Common myeloid progenitor, CD34-positive (primary cell): ENCODE results near the gene P4HB.

ENCODE experiments used
- CTCF ChIA-PET: fragments of 350-600 bp; sonication (Branson Sonifier 250); formaldehyde crosslinking; loops from one replicate; lab custom pipeline; 2021; ENCODE audit warnings: antibody characterized with exemption; lab: Charles Lee
- POLR2A ChIA-PET: fragments of 350-600 bp; sonication (Branson Sonifier 250); formaldehyde crosslinking; loops from one replicate; lab custom pipeline; 2021; ENCODE audit warnings: antibody characterized with exemption; lab: Charles Lee
- DNase-seq, 3 donors: peaks; one replicate each; pipeline versions ENCODE4 v3.0.0 to v3.0.0-alpha.2; 2013
- H3K27ac ChIP-seq, 2 experiments: 1 replicate in 1 of 2; 2 replicates in 1 of 2; pipeline ENCODE4 v1.7.0; 2013; ENCODE audit warnings: inconsistent platforms in 2 of 2, low read length in 2 of 2, mild to moderate bottlenecking in 2 of 2, low read depth in 1 of 2, moderate library complexity in 1 of 2; ENCODE audit not compliant: severe bottlenecking in 2 of 2, insufficient read depth in 1 of 2, poor library complexity in 1 of 2
- H3K27me3 ChIP-seq, 5 experiments: replicated peaks in 2 of 5; 1 replicate in 3 of 5; 2 replicates in 2 of 5; pipeline versions ENCODE4 v1.6.1 to v1.7.0; 2013; ENCODE audit warnings: low read length in 4 of 5, mild to moderate bottlenecking in 2 of 5, moderate library complexity in 2 of 5, inconsistent platforms in 1 of 5; ENCODE audit not compliant: insufficient read depth in 5 of 5, control insufficient read depth in 4 of 5
- H3K36me3 ChIP-seq, 4 experiments: 1 replicate in 2 of 4; 2 replicates in 2 of 4; pipeline versions ENCODE4 v1.6.1 to v1.7.0; 2013; ENCODE audit warnings: low read length in 3 of 4, control low read depth in 1 of 4, mild to moderate bottlenecking in 1 of 4; ENCODE audit not compliant: control insufficient read depth in 4 of 4, insufficient read depth in 4 of 4
- H3K4me1 ChIP-seq, 4 experiments: 1 replicate in 3 of 4; 2 replicates in 1 of 4; pipeline versions ENCODE4 v1.6.1 to v1.7.1; 2013; ENCODE audit warnings: low read length in 3 of 4, mild to moderate bottlenecking in 3 of 4, control low read depth in 1 of 4, inconsistent platforms in 1 of 4, moderate library complexity in 1 of 4; ENCODE audit not compliant: control insufficient read depth in 4 of 4, insufficient read depth in 4 of 4; ENCODE audit errors: control extremely low read depth in 1 of 4
- H3K4me3 ChIP-seq, 7 experiments: 1 replicate in 4 of 7; 2 replicates in 3 of 7; pipeline versions ENCODE4 v1.5.1 to v1.7.0; 2013; ENCODE audit warnings: mild to moderate bottlenecking in 7 of 7, low read length in 6 of 7, moderate library complexity in 6 of 7, inconsistent platforms in 2 of 7, low read depth in 2 of 7, control low read depth in 1 of 7; ENCODE audit not compliant: insufficient read depth in 4 of 7, control insufficient read depth in 1 of 7; ENCODE audit errors: extremely low read depth in 1 of 7
- H3K9me3 ChIP-seq, 5 experiments: 1 replicate in 4 of 5; 2 replicates in 1 of 5; pipeline versions ENCODE4 v1.6.1 to v1.7.1; 2013; ENCODE audit warnings: low read length in 4 of 5, mild to moderate bottlenecking in 2 of 5, inconsistent platforms in 1 of 5, low read depth in 1 of 5, moderate library complexity in 1 of 5; ENCODE audit not compliant: control insufficient read depth in 4 of 5, insufficient read depth in 2 of 5; ENCODE audit errors: control extremely low read depth in 1 of 5
- WGBS: methylation state at CpG from one replicate; pipeline ENCODE4 v1.1.5; 2013; ENCODE audit not compliant: insufficient coverage; 5-methylcytosine and 5-hydroxymethylcytosine counted together

Gene P4HB

DNA sequence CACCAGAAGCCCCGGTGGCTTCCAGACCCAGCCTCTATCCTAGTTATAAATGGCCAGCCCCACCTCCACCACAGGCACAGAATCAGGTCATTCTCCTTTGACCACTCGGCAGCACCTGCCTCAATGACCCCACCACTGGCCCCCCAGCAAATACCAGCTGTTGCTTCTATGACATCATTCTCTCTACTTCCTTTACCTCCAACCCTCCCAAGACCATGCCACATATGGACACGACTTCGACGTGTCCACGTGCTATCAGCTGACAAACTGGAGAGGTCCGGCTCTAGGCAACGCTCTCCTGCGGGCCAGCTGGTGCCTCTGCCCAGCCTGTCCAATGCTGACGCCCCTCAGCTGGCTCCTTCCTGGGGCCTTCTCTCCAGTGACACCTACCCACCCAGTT is 25.1 kb upstream of the P4HB start:
- DNase-seq: no peak
- H3K4me3 ChIP-seq: no peak overlapping the region
- POLR2A ChIA-PET: no interaction called here
- WGBS: 93% methylated on average over 10 of the region's 10 CpGs
- H3K36me3 ChIP-seq: peaks cover 10 to 75% (median 61%) of the 10 kb centered on the region in 4 experiments
- no peaks in the 10 kb centered on the region for H3K27me3 ChIP-seq
- peaks cover 7 to 11% (median 10%) of the 10 kb centered on the region in 4 experiments for H3K4me1 ChIP-seq
- H3K9me3 ChIP-seq: no peaks in the 10 kb centered on the region
- H3K27ac ChIP-seq: no peak overlapping the region
- CTCF ChIA-PET: interaction anchor here (1.1 to 1.6 kb wide), 3 partner anchors 13 to 41 kb away, joined by 3 to 7 read pairs (median 5); no protein-coding TSS in a partner anchor

DNA sequence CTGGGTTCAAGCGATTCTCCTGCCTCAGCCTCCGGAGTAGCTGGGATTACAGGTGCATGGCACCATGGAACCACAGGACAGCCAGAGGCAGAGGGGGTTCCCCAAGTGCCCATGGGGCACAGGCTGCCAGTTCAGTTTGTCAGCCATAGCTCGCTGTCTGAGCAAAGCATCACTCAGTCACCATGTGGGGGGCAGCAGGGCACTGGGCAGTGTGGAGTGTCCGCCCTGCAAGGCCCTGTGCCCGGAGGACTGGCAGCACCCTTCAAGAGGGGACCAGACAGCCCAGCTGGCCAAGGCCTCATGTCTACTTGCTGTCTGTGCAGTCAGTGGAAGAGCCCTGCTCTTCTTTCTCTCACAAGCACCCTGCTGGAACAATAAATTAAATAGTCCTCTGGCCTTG is 24.6 kb upstream of the P4HB start:
- ChIA-PET POLR2A (no interaction called here), CTCF (interaction anchor here (1.1 to 1.6 kb wide), 3 partner anchors 12 to 41 kb away, joined by 3 to 7 read pairs (median 5); no protein-coding TSS in a partner anchor)
- Histone ChIP-seq H3K27me3 (no peaks in the 10 kb centered on the region), H3K4me3 (no peak overlapping the region), H3K36me3 (peaks cover 11 to 73% (median 61%) of the 10 kb centered on the region in 4 experiments), H3K9me3 (no peaks in the 10 kb centered on the region), H3K27ac (no peak overlapping the region), H3K4me1 (peaks cover 2 to 6% (median 5%) of the 10 kb centered on the region in 4 experiments)
- 98% methylated on average over 4 of the region's 5 CpGs for WGBS
- no peak for DNase-seq

DNA sequence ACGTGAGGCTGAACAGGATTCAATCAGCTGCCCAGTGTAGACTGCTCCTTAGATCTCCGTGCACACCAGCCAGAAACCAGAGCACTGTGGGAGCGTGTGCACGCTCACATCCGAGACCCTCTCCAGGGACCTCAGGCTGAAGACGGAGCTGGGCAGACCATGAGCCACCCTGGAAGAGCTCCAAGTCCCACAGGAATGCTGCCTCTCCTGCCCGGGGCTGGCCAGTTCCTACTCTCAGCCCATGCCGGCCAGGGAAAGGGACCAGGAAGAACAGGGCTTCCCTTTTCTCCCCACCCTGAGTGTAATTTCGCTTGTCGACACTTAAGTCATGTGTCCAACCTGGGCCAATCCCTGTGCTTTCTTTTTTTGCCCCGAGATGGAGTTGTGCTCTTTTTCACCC is 24.2 kb upstream of the P4HB start:
- no peak overlapping the region for H3K4me3 ChIP-seq
- 85% methylated on average over 11 of the region's 11 CpGs for WGBS
- ChIA-PET POLR2A (no interaction called here), CTCF (interaction anchor here (1.4 to 1.6 kb wide), 2 partner anchors 12 to 15 kb away, joined by 5 to 7 read pairs; no protein-coding TSS in a partner anchor)
- DNase-seq: no peak
- peaks cover 11 to 73% (median 61%) of the 10 kb centered on the region in 4 experiments for H3K36me3 ChIP-seq
- peaks cover 0 to 1% (median under 1%) of the 10 kb centered on the region in 4 experiments for H3K4me1 ChIP-seq
- H3K27ac ChIP-seq: no peak overlapping the region
- H3K9me3 ChIP-seq: no peaks in the 10 kb centered on the region
- no peaks in the 10 kb centered on the region for H3K27me3 ChIP-seq

DNA sequence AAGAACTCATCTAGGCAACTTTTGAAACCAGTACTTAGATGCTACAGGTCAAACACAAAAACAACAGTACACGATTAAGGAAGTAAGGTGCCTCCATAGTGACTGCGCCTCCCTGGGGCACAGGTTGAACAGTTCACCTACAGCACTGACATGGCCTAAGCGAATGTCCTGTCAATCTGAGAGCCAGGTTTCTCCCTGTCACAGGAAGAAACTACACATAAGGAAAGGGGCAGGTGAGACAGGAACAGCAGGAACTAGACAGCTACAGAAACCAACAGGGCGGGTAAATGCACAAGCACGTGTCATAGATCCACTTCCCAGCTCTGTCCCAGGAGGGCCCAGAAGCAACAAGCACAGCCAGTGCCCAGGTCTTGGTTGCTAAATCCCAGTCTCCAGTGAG is 18.8 kb upstream of the P4HB start:
- CTCF ChIA-PET: interaction anchor here (0.9 to 2.9 kb wide), 2 partner anchors 9 to 13 kb away, joined by 3 to 20 read pairs; partner anchors contain the start of gene ARHGDIA
- H3K4me1 ChIP-seq: no peaks in the 10 kb centered on the region
- H3K9me3 ChIP-seq: no peaks in the 10 kb centered on the region
- H3K27me3 ChIP-seq: no peaks in the 10 kb centered on the region
- H3K27ac ChIP-seq: no peak overlapping the region
- WGBS: 97% methylated on average over 4 of the region's 5 CpGs
- no peak for DNase-seq
- H3K36me3 ChIP-seq: peaks cover 6 to 35% (median 25%) of the 10 kb centered on the region in 4 experiments
- POLR2A ChIA-PET: interaction anchor here (1.2 to 1.4 kb wide), 2 partner anchors 10 to 13 kb away, joined by 4 to 5 read pairs; partner anchors contain the start of genes ALYREF and ANAPC11
- no peak overlapping the region for H3K4me3 ChIP-seq

DNA sequence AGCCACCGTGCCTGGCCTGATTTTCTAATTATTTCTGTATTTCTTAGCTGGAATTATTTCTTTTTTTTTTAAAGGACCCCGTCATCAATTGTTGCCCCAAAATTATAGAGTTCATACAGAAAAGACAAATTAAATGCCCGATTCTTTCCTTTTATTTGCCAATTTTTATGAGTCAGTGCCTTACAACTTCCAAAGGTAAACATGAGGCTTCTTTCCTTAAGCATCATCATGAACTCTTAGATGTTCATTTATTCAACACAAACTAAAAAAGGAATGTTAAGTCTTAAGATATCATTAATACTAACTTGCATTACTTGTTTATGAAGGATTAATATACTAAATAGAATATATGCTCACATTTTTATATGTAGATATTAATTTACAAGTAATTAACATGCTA is 18.0 kb upstream of the P4HB start:
- no peak for DNase-seq
- H3K36me3 ChIP-seq: peaks cover 6 to 32% (median 21%) of the 10 kb centered on the region in 4 experiments
- no peak overlapping the region for H3K27ac ChIP-seq
- H3K9me3 ChIP-seq: no peaks in the 10 kb centered on the region
- H3K27me3 ChIP-seq: no peaks in the 10 kb centered on the region
- POLR2A ChIA-PET: interaction anchor here (0.6 kb wide), 1 partner anchor 18 kb away, joined by 3 read pairs; no protein-coding TSS in a partner anchor
- CTCF ChIA-PET: no interaction called here
- WGBS: 94% methylated on average over 2 of the region's 3 CpGs
- H3K4me1 ChIP-seq: peaks cover 0 to 1% (median 0%) of the 10 kb centered on the region in 4 experiments
- no peak overlapping the region for H3K4me3 ChIP-seq

DNA sequence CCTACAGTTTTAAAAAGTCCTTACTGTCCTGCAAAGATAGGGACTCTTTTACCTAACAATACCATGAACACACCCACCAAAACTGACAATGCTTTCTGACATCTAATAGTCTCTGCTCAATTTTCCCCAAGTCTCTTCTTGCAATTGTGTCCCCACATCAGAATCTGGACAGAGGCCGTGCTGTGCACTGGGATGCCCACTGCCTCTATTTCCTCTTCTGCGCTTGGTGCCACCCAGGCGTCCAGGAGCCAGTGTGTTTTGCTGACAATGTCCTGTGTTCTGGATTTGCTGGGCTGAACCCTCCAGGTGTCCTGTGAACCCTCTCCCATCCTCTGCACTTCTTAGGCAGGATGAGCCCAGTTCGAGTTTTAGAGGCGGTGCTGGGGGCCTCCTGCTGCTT is 17.2 kb upstream of the P4HB start:
- ChIA-PET CTCF (interaction anchor here (1.0 kb wide), 1 partner anchor 9 kb away, joined by 3 read pairs; no protein-coding TSS in a partner anchor), POLR2A (interaction anchor here (0.6 kb wide), 1 partner anchor 17 kb away, joined by 3 read pairs; no protein-coding TSS in a partner anchor)
- H3K4me1 ChIP-seq: peaks cover 0 to 8% (median 4%) of the 10 kb centered on the region in 4 experiments
- H3K9me3 ChIP-seq: no peaks in the 10 kb centered on the region
- H3K27me3 ChIP-seq: no peaks in the 10 kb centered on the region
- 100% methylated on average over 1 of the region's 5 CpGs for WGBS
- no peak overlapping the region for H3K27ac ChIP-seq
- peaks cover 6 to 32% (median 18%) of the 10 kb centered on the region in 4 experiments for H3K36me3 ChIP-seq
- no peak for DNase-seq
- H3K4me3 ChIP-seq: no peak overlapping the region
